Esophagus muscularis mucosa (tissue), 4 donors: ENCODE results near the gene GDF10. TPM values are rescaled to one million over a fixed set of nuclear protein-coding genes. Genes with fewer than 3 reads are reported as not detected.

ENCODE experiments used
- DNase-seq: peaks from one replicate; pipeline ENCODE4 v3.0.0-alpha.2; 2017; ENCODE audit errors: extremely low spot score
- H3K27ac ChIP-seq, 4 donors: fragments of 200-600 bp; sonication (generic); replicated peaks in 1 of 4; 1 replicate in 3 of 4; 2 replicates in 1 of 4; pipeline ENCODE4 v1.5.1; 2016 to 2019; ENCODE audit warnings: mild to moderate bottlenecking in 1 of 4
- H3K27me3 ChIP-seq, 4 donors: fragments of 200-600 bp; sonication (generic); one replicate each; pipeline versions ENCODE4 v1.5.1 to v1.6.0; 2016 to 2019
- H3K36me3 ChIP-seq, 4 donors: fragments of 200-600 bp; sonication (generic); one replicate each; pipeline ENCODE4 v1.5.1; 2016 to 2019
- H3K4me1 ChIP-seq, 4 donors: fragments of 200-600 bp; sonication (generic); one replicate each; pipeline ENCODE4 v1.5.1; 2016 to 2019
- H3K4me3 ChIP-seq, 4 donors: fragments of 200-600 bp; sonication (generic); 1 replicate in 2 of 4; 2 replicates in 2 of 4; pipeline ENCODE4 v1.5.1; 2016 to 2019; ENCODE audit warnings: mild to moderate bottlenecking in 4 of 4, moderate library complexity in 1 of 4
- H3K9me3 ChIP-seq, 4 donors: fragments of 200-600 bp; sonication (generic); 1 replicate in 3 of 4; 2 replicates in 1 of 4; pipeline ENCODE4 v1.5.1; 2016 to 2019
- EP300 ChIP-seq: sonication (generic); formaldehyde crosslinking; IDR thresholded peaks from one replicate; pipeline ENCODE4 v1.6.1; 2017; ENCODE audit warnings: antibody characterized with exemption
- POLR2A ChIP-seq: fragments of 450-650 bp; IDR thresholded peaks from one replicate; pipeline ENCODE4 v1.6.1; 2017; ENCODE audit warnings: antibody characterized with exemption, moderate library complexity, mild to moderate bottlenecking, low read depth
- POLR2AphosphoS5 ChIP-seq, 2 donors: sonication (generic); formaldehyde crosslinking; IDR thresholded peaks; one replicate each; pipeline ENCODE4 v1.6.1; 2017; ENCODE audit warnings: antibody characterized with exemption in 2 of 2
- WGBS: methylation state at CpG from one replicate; pipeline ENCODE4 v1.1.5; 2018; 5-methylcytosine and 5-hydroxymethylcytosine counted together
- intact Hi-C: fragments of 100-400 bp; cut with DNase I; formaldehyde crosslinking; loops from one replicate; pipeline ENCODE4 v1.15.1; 2023
- total RNA-seq, 4 donors: library from RNA; depleted of rRNA; stranded (reverse); fragments of >200 nt; gene quantifications; one replicate each; pipeline versions ENCODE4 v1.1.0 to v1.2.1, GENCODE V29; 2016
- TF ChIP-seq, protein P1 (sequence below), 3 experiments: fragments of 200-600 bp in 2 of 3; fragments of 450-650 bp in 1 of 3; sonication (generic) in 2 of 3; IDR thresholded peaks; one replicate each; pipeline ENCODE4 v1.5.1; 2017 to 2019; ENCODE audit warnings: antibody characterized with exemption in 3 of 3, mild to moderate bottlenecking in 2 of 3, moderate library complexity in 1 of 3

GDF10 gene
- total RNA-seq, 4 donors from 2014 or later = 5.6 to 33.3 (median 29.5) TPM

DNA sequence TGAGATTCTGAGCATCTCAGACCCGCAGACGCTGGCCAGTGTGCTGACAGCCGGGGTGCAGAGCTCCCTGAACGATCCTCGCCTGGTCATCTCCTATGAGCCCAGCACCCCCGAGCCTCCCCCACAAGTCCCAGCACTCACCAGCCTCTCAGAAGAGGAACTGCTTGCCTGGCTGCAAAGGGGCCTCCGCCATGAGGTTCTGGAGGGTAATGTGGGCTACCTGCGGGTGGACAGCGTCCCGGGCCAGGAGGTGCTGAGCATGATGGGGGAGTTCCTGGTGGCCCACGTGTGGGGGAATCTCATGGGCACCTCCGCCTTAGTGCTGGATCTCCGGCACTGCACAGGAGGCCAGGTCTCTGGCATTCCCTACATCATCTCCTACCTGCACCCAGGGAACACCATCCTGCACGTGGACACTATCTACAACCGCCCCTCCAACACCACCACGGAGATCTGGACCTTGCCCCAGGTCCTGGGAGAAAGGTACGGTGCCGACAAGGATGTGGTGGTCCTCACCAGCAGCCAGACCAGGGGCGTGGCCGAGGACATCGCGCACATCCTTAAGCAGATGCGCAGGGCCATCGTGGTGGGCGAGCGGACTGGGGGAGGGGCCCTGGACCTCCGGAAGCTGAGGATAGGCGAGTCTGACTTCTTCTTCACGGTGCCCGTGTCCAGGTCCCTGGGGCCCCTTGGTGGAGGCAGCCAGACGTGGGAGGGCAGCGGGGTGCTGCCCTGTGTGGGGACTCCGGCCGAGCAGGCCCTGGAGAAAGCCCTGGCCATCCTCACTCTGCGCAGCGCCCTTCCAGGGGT is 48.9 kb downstream of the GDF10 start:
- Histone ChIP-seq H3K9me3 (no peaks in the 10 kb centered on the region), H3K27me3 (no peaks in the 10 kb centered on the region), H3K4me3 (no peak overlapping the region), H3K4me1 (no peaks in the 10 kb centered on the region), H3K27ac (no peak overlapping the region), H3K36me3 (no peaks in the 10 kb centered on the region)
- DNase-seq = no peak
- intact Hi-C loops = no loop called here
- no CpG with 5 or more reads among the region's 36 CpGs for WGBS
- TF ChIP-seq POLR2A (no peak), EP300 (no peak), POLR2AphosphoS5 (IDR thresholded peaks at IDR 0.05) (no peak)
- TF ChIP-seq, protein P1, sequence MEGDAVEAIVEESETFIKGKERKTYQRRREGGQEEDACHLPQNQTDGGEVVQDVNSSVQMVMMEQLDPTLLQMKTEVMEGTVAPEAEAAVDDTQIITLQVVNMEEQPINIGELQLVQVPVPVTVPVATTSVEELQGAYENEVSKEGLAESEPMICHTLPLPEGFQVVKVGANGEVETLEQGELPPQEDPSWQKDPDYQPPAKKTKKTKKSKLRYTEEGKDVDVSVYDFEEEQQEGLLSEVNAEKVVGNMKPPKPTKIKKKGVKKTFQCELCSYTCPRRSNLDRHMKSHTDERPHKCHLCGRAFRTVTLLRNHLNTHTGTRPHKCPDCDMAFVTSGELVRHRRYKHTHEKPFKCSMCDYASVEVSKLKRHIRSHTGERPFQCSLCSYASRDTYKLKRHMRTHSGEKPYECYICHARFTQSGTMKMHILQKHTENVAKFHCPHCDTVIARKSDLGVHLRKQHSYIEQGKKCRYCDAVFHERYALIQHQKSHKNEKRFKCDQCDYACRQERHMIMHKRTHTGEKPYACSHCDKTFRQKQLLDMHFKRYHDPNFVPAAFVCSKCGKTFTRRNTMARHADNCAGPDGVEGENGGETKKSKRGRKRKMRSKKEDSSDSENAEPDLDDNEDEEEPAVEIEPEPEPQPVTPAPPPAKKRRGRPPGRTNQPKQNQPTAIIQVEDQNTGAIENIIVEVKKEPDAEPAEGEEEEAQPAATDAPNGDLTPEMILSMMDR (IDR thresholded peaks at IDR 0.05) = no peak

DNA sequence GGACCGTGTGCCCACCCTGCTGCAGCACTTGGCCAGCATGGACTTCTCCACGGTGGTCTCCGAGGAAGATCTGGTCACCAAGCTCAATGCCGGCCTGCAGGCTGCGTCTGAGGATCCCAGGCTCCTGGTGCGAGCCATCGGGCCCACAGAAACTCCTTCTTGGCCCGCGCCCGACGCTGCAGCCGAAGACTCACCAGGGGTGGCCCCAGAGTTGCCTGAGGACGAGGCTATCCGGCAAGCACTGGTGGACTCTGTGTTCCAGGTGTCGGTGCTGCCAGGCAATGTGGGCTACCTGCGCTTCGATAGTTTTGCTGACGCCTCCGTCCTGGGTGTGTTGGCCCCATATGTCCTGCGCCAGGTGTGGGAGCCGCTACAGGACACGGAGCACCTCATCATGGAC is 49.5 kb downstream of the GDF10 start:
- no peak for DNase-seq
- Histone ChIP-seq H3K36me3 (no peaks in the 10 kb centered on the region), H3K27me3 (no peaks in the 10 kb centered on the region), H3K4me3 (no peak overlapping the region), H3K9me3 (no peaks in the 10 kb centered on the region), H3K27ac (no peak overlapping the region), H3K4me1 (no peaks in the 10 kb centered on the region)
- 95% methylated on average over 18 of the region's 22 CpGs for WGBS
- intact Hi-C loops = no loop called here
- no peak for TF ChIP-seq POLR2AphosphoS5 (IDR thresholded peaks at IDR 0.05)
- TF ChIP-seq, protein P1 (IDR thresholded peaks at IDR 0.05) = no peak
- TF ChIP-seq EP300 = no peak
- no peak for TF ChIP-seq POLR2A

DNA sequence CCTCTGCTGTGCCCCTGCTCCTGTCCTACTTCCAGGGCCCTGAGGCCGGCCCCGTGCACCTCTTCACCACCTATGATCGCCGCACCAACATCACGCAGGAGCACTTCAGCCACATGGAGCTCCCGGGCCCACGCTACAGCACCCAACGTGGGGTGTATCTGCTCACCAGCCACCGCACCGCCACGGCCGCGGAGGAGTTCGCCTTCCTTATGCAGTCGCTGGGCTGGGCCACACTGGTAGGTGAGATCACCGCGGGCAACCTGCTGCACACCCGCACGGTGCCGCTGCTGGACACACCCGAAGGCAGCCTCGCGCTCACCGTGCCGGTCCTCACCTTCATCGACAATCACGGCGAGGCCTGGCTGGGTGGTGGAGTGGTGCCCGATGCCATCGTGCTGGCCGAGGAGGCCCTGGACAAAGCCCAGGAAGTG is 50.0 kb downstream of the GDF10 start:
- Histone ChIP-seq H3K4me1 (no peaks in the 10 kb centered on the region), H3K36me3 (no peaks in the 10 kb centered on the region), H3K27ac (no peak overlapping the region), H3K27me3 (no peaks in the 10 kb centered on the region), H3K9me3 (no peaks in the 10 kb centered on the region), H3K4me3 (no peak overlapping the region)
- TF ChIP-seq, protein P1 (IDR thresholded peaks at IDR 0.05) = no peak
- no peak for TF ChIP-seq EP300
- no peak for TF ChIP-seq POLR2AphosphoS5 (IDR thresholded peaks at IDR 0.05)
- TF ChIP-seq POLR2A = no peak
- intact Hi-C loops = no loop called here
- no peak for DNase-seq
- 96% methylated on average over 14 of the region's 31 CpGs for WGBS

DNA sequence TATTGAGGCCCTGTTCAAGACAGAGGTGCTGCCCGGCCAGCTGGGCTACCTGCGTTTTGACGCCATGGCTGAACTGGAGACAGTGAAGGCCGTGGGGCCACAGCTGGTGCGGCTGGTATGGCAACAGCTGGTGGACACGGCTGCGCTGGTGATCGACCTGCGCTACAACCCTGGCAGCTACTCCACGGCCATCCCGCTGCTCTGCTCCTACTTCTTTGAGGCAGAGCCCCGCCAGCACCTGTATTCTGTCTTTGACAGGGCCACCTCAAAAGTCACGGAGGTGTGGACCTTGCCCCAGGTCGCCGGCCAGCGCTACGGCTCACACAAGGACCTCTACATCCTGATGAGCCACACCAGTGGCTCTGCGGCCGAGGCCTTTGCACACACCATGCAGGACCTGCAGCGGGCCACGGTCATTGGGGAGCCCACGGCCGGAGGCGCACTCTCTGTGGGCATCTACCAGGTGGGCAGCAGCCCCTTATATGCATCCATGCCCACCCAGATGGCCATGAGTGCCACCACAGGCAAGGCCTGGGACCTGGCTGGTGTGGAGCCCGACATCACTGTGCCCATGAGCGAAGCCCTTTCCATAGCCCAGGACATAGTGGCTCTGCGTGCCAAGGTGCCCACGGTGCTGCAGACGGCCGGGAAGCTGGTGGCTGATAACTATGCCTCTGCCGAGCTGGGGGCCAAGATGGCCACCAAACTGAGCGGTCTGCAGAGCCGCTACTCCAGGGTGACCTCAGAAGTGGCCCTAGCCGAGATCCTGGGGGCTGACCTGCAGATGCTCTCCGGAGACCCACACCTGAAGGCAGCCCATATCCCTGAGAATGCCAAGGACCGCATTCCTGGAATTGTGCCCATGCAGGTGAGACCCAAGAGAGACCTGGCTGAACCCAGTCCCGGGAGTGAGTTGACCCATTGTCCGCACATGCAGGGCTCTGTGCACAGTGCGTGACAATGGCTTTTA is 51.0 kb downstream of the GDF10 start:
- no peak overlapping the region for H3K27ac ChIP-seq
- intact Hi-C loops = no loop called here
- no peak overlapping the region for H3K4me3 ChIP-seq
- no peaks in the 10 kb centered on the region for H3K4me1 ChIP-seq
- no peak for DNase-seq
- H3K27me3 ChIP-seq = no peaks in the 10 kb centered on the region
- H3K9me3 ChIP-seq = no peaks in the 10 kb centered on the region
- no peaks in the 10 kb centered on the region for H3K36me3 ChIP-seq
- TF ChIP-seq, protein P1 (IDR thresholded peaks at IDR 0.05) = no peak
- TF ChIP-seq POLR2AphosphoS5 (IDR thresholded peaks at IDR 0.05) (no peak), POLR2A (no peak), EP300 (no peak)
- 90% methylated on average over 20 of the region's 39 CpGs for WGBS
